Astrocyte (in vitro differentiated cells and primary cell): Measurements from ENCODE around the gene C9. TPM values are rescaled to one million over a fixed set of nuclear protein-coding genes. Genes with fewer than 3 reads are reported as not detected.

Experiments
- DNase-seq: peaks from one replicate; pipeline ENCODE4 v3.0.0-alpha.2; 2010; ENCODE audit warnings: low read depth
- FAIRE-seq: peaks from 2 replicates; lab custom pipeline; 2011; peaks lifted over from hg19 to GRCh38; lab: Jason Lieb, UNC
- H2AFZ ChIP-seq: 2 replicates; pipeline ENCODE4 v1.6.0; 2012; ENCODE audit warnings: low read depth, low read length, inconsistent platforms
- H3K27ac ChIP-seq: 2 replicates; pipeline ENCODE4 v1.5.1; 2011; ENCODE audit warnings: low read depth, low read length, inconsistent platforms
- H3K27me3 ChIP-seq: 2 replicates; pipeline ENCODE4 v1.6.0; 2011; ENCODE audit warnings: low read length, inconsistent platforms; ENCODE audit not compliant: insufficient read depth
- H3K36me3 ChIP-seq: 2 replicates; pipeline ENCODE4 v1.5.1; 2011; ENCODE audit warnings: low read length, inconsistent platforms; ENCODE audit not compliant: insufficient read depth
- H3K4me1 ChIP-seq: 2 replicates; pipeline ENCODE4 v1.5.1; 2011; ENCODE audit warnings: low read length, inconsistent platforms; ENCODE audit not compliant: insufficient read depth
- H3K4me2 ChIP-seq: 2 replicates; pipeline ENCODE4 v1.6.0; 2012; ENCODE audit warnings: low read length, inconsistent platforms
- H3K4me3 ChIP-seq: 2 replicates; pipeline ENCODE4 v1.5.1; 2011; ENCODE audit warnings: low read depth, mild to moderate bottlenecking, low read length, inconsistent platforms; ENCODE audit not compliant: insufficient read depth
- H3K79me2 ChIP-seq: 2 replicates; pipeline ENCODE4 v1.6.0; 2012; ENCODE audit warnings: mild to moderate bottlenecking, low read length, inconsistent platforms; ENCODE audit not compliant: insufficient read depth
- H3K9ac ChIP-seq: 2 replicates; pipeline ENCODE4 v1.6.0; 2012; ENCODE audit warnings: mild to moderate bottlenecking, low read length, inconsistent platforms
- H3K9me3 ChIP-seq: 2 replicates; pipeline ENCODE4 v1.5.1; 2012; ENCODE audit warnings: low read depth, mild to moderate bottlenecking, low read length, inconsistent platforms; ENCODE audit not compliant: insufficient read depth
- H4K20me1 ChIP-seq: 2 replicates; pipeline ENCODE4 v1.6.0; 2012; ENCODE audit warnings: low read length, inconsistent platforms; ENCODE audit not compliant: insufficient read depth
- H3K27ac Mint-ChIP-seq: one replicate; pipeline ENCODE4 v1.8.0; 2021; ENCODE audit warnings: mild to moderate bottlenecking, mixed read lengths; ENCODE audit not compliant: unreplicated experiment
- H3K27me3 Mint-ChIP-seq: one replicate; pipeline ENCODE4 v1.8.0; 2021; ENCODE audit warnings: low read depth, mixed read lengths; ENCODE audit not compliant: unreplicated experiment
- H3K36me3 Mint-ChIP-seq: one replicate; pipeline ENCODE4 v1.8.0; 2021; ENCODE audit warnings: low read depth, mixed read lengths; ENCODE audit not compliant: unreplicated experiment
- H3K4me1 Mint-ChIP-seq: one replicate; pipeline ENCODE4 v1.8.0; 2021; ENCODE audit warnings: low read depth, mixed read lengths; ENCODE audit not compliant: unreplicated experiment
- H3K4me3 Mint-ChIP-seq: one replicate; pipeline ENCODE4 v1.8.0; 2021; ENCODE audit warnings: mild to moderate bottlenecking, moderate library complexity, mixed read lengths; ENCODE audit not compliant: unreplicated experiment
- H3K9me3 Mint-ChIP-seq: one replicate; pipeline ENCODE4 v1.8.0; 2021; ENCODE audit warnings: mild to moderate bottlenecking, mixed read lengths; ENCODE audit not compliant: unreplicated experiment
- EZH2 ChIP-seq: IDR thresholded peaks from 2 replicates; pipeline ENCODE4 v1.6.1; 2012; ENCODE audit warnings: mild to moderate bottlenecking, low read length, inconsistent platforms; ENCODE audit not compliant: insufficient read depth
- total RNA-seq: library from RNA; stranded (reverse); gene quantifications from 2 replicates; pipeline ENCODE4 v1.2.1, GENCODE V29; 2021
- TF ChIP-seq, protein P1 (sequence below): IDR thresholded peaks from 2 replicates; pipeline ENCODE4 v1.5.1; 2011; ENCODE audit warnings: low read depth, mild to moderate bottlenecking, inconsistent platforms, low read length, moderate library complexity; ENCODE audit not compliant: insufficient read depth

The C9 gene
- total RNA-seq, 1 donor from 2014 or later, result 0.07 TPM

DNA sequence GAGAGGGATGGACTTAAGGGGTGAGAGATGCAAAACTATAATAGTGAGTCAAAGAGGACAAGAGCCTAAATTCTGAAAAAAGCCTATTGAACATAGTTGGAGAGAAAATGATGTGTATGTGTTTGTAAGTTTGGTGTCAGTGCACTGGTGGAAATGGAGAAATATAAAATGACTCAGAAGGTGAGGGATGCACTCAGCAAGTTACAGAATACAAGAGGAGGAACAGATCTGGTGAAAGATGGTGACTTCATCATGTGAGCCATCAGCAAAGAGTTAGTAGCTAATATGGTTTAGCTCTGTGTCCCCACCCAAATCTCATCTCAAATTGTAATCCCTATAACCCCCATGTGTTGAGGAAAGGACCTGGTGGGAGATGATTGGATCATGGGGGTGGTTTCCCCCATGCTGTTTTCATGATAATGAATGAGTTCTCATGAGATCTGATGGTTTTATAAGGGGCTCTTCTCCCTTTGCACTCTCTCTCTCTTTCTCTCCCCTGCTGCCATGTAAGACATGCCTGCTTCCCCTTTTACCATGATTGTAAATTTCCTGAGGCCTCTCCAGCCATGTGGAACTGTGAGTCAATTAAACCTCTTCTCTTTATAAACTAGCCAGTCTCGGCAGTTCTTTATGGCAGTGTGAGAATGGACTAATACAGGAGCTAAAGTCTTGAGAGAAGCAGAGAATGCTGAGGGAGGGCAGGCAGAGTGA, 114.6 kb downstream of the C9 start:
- Histone ChIP-seq H3K27me3 (peaks cover 2% of the 10 kb centered on the region), H2AFZ (no peak overlapping the region), H3K4me3 (no peak overlapping the region), H3K36me3 (no peaks in the 10 kb centered on the region), H3K4me1 (no peaks in the 10 kb centered on the region), H3K27ac (no peak overlapping the region), H3K9ac (no peak overlapping the region), H3K4me2 (no peak overlapping the region), H3K9me3 (no peaks in the 10 kb centered on the region), H4K20me1 (no peaks in the 10 kb centered on the region), H3K79me2 (no peaks in the 10 kb centered on the region)
- Mint-ChIP-seq H3K27me3 (no peaks in the 10 kb centered on the region), H3K4me3 (no peak overlapping the region), H3K9me3 (peaks cover 7% of the 10 kb centered on the region), H3K4me1 (no peaks in the 10 kb centered on the region), H3K27ac (no peak overlapping the region), H3K36me3 (no peaks in the 10 kb centered on the region)
- FAIRE-seq (no peak), DNase-seq (no peak)
- TF ChIP-seq, protein P1, sequence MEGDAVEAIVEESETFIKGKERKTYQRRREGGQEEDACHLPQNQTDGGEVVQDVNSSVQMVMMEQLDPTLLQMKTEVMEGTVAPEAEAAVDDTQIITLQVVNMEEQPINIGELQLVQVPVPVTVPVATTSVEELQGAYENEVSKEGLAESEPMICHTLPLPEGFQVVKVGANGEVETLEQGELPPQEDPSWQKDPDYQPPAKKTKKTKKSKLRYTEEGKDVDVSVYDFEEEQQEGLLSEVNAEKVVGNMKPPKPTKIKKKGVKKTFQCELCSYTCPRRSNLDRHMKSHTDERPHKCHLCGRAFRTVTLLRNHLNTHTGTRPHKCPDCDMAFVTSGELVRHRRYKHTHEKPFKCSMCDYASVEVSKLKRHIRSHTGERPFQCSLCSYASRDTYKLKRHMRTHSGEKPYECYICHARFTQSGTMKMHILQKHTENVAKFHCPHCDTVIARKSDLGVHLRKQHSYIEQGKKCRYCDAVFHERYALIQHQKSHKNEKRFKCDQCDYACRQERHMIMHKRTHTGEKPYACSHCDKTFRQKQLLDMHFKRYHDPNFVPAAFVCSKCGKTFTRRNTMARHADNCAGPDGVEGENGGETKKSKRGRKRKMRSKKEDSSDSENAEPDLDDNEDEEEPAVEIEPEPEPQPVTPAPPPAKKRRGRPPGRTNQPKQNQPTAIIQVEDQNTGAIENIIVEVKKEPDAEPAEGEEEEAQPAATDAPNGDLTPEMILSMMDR, result no peak
- no peak for TF ChIP-seq EZH2

DNA sequence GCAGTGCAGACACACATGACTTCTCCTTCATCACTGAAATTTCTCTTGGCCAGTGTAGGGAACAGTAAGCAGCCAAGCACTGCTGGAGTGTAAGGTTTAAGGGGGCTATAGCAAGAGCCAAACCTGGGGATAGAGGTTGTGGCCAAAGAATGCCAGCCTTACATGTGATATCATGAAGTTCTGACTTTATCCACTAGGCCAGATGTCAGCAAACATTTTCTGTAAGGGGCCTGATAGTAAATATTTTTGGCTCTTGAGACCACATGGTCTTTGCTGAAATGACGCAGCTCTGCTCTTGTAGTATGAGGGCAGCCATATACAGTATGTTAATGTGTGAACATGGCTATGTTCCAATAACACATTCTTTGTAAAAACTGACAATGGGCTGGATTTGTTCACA, 115.2 kb downstream of the C9 start:
- Histone ChIP-seq H3K27me3 (peaks cover 2% of the 10 kb centered on the region), H3K4me1 (no peaks in the 10 kb centered on the region), H3K36me3 (no peaks in the 10 kb centered on the region), H4K20me1 (no peaks in the 10 kb centered on the region), H3K27ac (no peak overlapping the region), H3K79me2 (no peaks in the 10 kb centered on the region), H3K9me3 (no peaks in the 10 kb centered on the region), H3K9ac (no peak overlapping the region), H3K4me2 (no peak overlapping the region), H2AFZ (no peak overlapping the region), H3K4me3 (no peak overlapping the region)
- no peak overlapping the region for H3K4me3 Mint-ChIP-seq
- no peaks in the 10 kb centered on the region for H3K27me3 Mint-ChIP-seq
- FAIRE-seq, result no peak
- H3K27ac Mint-ChIP-seq, result no peak overlapping the region
- no peak for DNase-seq
- TF ChIP-seq, protein P1, result no peak
- no peak for TF ChIP-seq EZH2
- H3K36me3 Mint-ChIP-seq, result no peaks in the 10 kb centered on the region
- H3K9me3 Mint-ChIP-seq, result peaks cover 10% of the 10 kb centered on the region
- H3K4me1 Mint-ChIP-seq, result no peaks in the 10 kb centered on the region

DNA sequence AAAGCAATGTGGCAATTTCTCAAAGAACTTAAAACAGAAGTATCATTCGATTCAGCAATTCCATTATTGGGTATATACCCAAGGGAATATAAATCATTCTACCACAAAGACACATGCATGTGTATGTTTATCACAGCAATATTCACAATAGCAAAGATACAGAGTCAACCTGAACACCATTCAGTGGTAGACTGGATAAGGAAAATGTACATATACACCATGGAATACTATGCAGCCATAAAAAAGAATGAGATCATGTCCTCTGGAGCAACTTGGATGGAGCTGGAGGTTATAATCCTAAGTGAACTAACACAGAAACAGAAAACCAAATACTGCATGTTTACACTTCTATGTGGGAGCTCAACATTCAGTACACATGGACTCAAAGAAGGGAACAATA, 123.5 kb downstream of the C9 start:
- Histone ChIP-seq H3K79me2 (no peaks in the 10 kb centered on the region), H4K20me1 (no peaks in the 10 kb centered on the region), H3K4me2 (no peak overlapping the region), H2AFZ (no peak overlapping the region), H3K27ac (no peak overlapping the region), H3K4me1 (no peaks in the 10 kb centered on the region), H3K27me3 (no peaks in the 10 kb centered on the region), H3K9ac (no peak overlapping the region), H3K4me3 (no peak overlapping the region), H3K36me3 (no peaks in the 10 kb centered on the region), H3K9me3 (no peaks in the 10 kb centered on the region)
- Mint-ChIP-seq H3K4me1 (no peaks in the 10 kb centered on the region), H3K27ac (no peak overlapping the region), H3K9me3 (peaks cover 11% of the 10 kb centered on the region), H3K27me3 (no peaks in the 10 kb centered on the region), H3K36me3 (no peaks in the 10 kb centered on the region), H3K4me3 (no peak overlapping the region)
- FAIRE-seq, result no peak
- DNase-seq, result no peak
- no peak for TF ChIP-seq EZH2
- TF ChIP-seq, protein P1, result no peak
